MM.1S (cell line): ENCODE data around the gene ACAP1.
A peak's percentile ranks its signal among the peaks of the same experiment; 100 is the strongest.

Experiments
- DNase-seq: peaks from one replicate; pipeline ENCODE4 v3.0.0-alpha.2; 2015
- H2AFZ ChIP-seq: fragments of 300-600 bp; sonication (generic); 2 replicates; pipeline ENCODE4 v1.6.0; 2016; ENCODE audit warnings: antibody characterized with exemption, low read length
- H3F3A ChIP-seq: fragments of 300-600 bp; sonication (generic); 2 replicates; pipeline ENCODE4 v1.6.1; 2016; ENCODE audit warnings: mild to moderate bottlenecking, antibody characterized with exemption, low read length, moderate library complexity, mixed read lengths; ENCODE audit not compliant: insufficient read depth
- H3K27ac ChIP-seq: fragments of 300-600 bp; sonication (generic); 2 replicates; pipeline ENCODE4 v1.5.1; 2016; ENCODE audit warnings: mild to moderate bottlenecking, low read length
- H3K27me3 ChIP-seq: fragments of 300-600 bp; sonication (generic); replicated peaks from 2 replicates; pipeline ENCODE4 v1.6.0; 2016; ENCODE audit warnings: low read length; ENCODE audit not compliant: insufficient read depth
- H3K36me3 ChIP-seq: fragments of 300-600 bp; sonication (generic); replicated peaks from 2 replicates; pipeline ENCODE4 v1.6.1; 2016; ENCODE audit warnings: mild to moderate bottlenecking, low read length, mixed read lengths; ENCODE audit not compliant: insufficient read depth
- H3K4me1 ChIP-seq: fragments of 300-600 bp; sonication (generic); 2 replicates; pipeline ENCODE4 v1.6.1; 2016; ENCODE audit warnings: low read length, mixed read lengths
- H3K4me2 ChIP-seq: fragments of 300-600 bp; sonication (generic); 2 replicates; pipeline ENCODE4 v1.6.0; 2016; ENCODE audit warnings: low read depth, low read length
- H3K4me3 ChIP-seq: fragments of 300-600 bp; sonication (generic); 2 replicates; pipeline ENCODE4 v1.5.1; 2016; ENCODE audit warnings: low read length, mixed read lengths
- H3K79me2 ChIP-seq: fragments of 300-600 bp; sonication (generic); 2 replicates; pipeline ENCODE4 v1.6.1; 2016; ENCODE audit warnings: mixed run types, low read length, mixed read lengths
- H3K9ac ChIP-seq: fragments of 300-600 bp; sonication (generic); 2 replicates; pipeline ENCODE4 v1.6.1; 2016; ENCODE audit warnings: low read length, mixed read lengths
- H3K9me2 ChIP-seq: fragments of 300-600 bp; sonication (generic); replicated peaks from 2 replicates; pipeline ENCODE4 v1.6.1; 2016; ENCODE audit warnings: mild to moderate bottlenecking, low read length, mixed read lengths; ENCODE audit not compliant: insufficient read depth
- H3K9me3 ChIP-seq: fragments of 300-600 bp; sonication (generic); replicated peaks from 2 replicates; pipeline ENCODE4 v1.6.1; 2016; ENCODE audit warnings: mild to moderate bottlenecking, low read length, mixed read lengths; ENCODE audit not compliant: insufficient read depth
- H4K20me1 ChIP-seq: fragments of 300-600 bp; sonication (generic); 2 replicates; pipeline ENCODE4 v1.6.1; 2016; ENCODE audit warnings: mild to moderate bottlenecking, low read length, moderate library complexity, mixed read lengths; ENCODE audit not compliant: insufficient read depth
- EZH2 ChIP-seq: fragments of 300-600 bp; sonication (generic); optimal IDR thresholded peaks from 2 replicates; pipeline ENCODE3; 2017; ENCODE audit warnings: low read depth, mild to moderate bottlenecking, antibody characterized with exemption, low read length, mixed read lengths
- EZH2phosphoT487 ChIP-seq: fragments of 300-600 bp; sonication (generic); IDR thresholded peaks from 2 replicates; pipeline ENCODE4 v1.6.1; 2018; ENCODE audit warnings: antibody characterized with exemption, low read length
- TF ChIP-seq, protein P1 (sequence below): fragments of 300-600 bp; sonication (generic); IDR thresholded peaks from 2 replicates; pipeline ENCODE4 v1.5.1; 2016; ENCODE audit warnings: antibody characterized with exemption, low read length, mixed read lengths

Gene ACAP1

DNA sequence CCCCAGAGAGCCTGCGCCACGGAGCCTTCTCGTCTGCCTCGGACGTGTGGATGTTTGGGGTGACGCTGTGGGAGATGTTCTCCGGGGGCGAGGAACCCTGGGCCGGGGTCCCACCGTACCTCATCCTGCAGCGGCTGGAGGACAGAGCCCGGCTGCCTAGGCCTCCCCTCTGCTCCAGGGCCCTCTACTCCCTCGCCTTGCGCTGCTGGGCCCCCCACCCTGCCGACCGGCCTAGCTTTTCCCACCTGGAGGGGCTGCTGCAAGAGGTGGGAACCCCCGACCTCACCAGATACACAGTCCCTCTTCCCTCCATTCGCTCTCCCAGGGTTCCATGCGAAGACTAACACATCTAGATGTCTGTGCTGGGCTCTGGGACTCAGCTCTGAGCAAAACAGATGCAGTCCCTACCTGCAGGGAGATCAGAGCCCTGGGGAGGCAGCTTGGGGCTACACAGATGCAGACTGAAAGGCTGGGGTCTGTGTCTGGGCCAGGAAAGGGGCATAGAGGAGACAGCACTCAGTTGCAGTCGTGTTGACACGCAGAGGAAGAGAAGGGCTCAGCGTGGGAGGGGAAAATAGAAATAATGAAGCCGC, 48.3 kb downstream of the ACAP1 start:
- H3K9me2 ChIP-seq, result no peaks in the 10 kb centered on the region
- H3K27ac ChIP-seq, result no peak overlapping the region
- peaks cover 4% of the 10 kb centered on the region; the same call in 1 of the 2 replicates for H3K4me1 ChIP-seq
- H3K4me3 ChIP-seq, result peak overlapping the region; percentile 63
- H3K36me3 ChIP-seq, result no peaks in the 10 kb centered on the region
- no peaks in the 10 kb centered on the region for H4K20me1 ChIP-seq
- peak overlapping the region; percentile 87 for H2AFZ ChIP-seq
- TF ChIP-seq EZH2phosphoT487, result no peak
- TF ChIP-seq, protein P1, sequence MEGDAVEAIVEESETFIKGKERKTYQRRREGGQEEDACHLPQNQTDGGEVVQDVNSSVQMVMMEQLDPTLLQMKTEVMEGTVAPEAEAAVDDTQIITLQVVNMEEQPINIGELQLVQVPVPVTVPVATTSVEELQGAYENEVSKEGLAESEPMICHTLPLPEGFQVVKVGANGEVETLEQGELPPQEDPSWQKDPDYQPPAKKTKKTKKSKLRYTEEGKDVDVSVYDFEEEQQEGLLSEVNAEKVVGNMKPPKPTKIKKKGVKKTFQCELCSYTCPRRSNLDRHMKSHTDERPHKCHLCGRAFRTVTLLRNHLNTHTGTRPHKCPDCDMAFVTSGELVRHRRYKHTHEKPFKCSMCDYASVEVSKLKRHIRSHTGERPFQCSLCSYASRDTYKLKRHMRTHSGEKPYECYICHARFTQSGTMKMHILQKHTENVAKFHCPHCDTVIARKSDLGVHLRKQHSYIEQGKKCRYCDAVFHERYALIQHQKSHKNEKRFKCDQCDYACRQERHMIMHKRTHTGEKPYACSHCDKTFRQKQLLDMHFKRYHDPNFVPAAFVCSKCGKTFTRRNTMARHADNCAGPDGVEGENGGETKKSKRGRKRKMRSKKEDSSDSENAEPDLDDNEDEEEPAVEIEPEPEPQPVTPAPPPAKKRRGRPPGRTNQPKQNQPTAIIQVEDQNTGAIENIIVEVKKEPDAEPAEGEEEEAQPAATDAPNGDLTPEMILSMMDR, result no peak
- no peak for TF ChIP-seq EZH2
- H3K79me2 ChIP-seq, result no peaks in the 10 kb centered on the region
- H3K27me3 ChIP-seq, result peaks cover 39% of the 10 kb centered on the region
- H3K4me2 ChIP-seq, result peak overlapping the region; percentile 83
- no peaks in the 10 kb centered on the region for H3K9me3 ChIP-seq
- H3K9ac ChIP-seq, result peak overlapping the region; percentile 47; the same call in 1 of the 2 replicates
- H3F3A ChIP-seq, result no peaks in the 10 kb centered on the region
- no peak for DNase-seq

DNA sequence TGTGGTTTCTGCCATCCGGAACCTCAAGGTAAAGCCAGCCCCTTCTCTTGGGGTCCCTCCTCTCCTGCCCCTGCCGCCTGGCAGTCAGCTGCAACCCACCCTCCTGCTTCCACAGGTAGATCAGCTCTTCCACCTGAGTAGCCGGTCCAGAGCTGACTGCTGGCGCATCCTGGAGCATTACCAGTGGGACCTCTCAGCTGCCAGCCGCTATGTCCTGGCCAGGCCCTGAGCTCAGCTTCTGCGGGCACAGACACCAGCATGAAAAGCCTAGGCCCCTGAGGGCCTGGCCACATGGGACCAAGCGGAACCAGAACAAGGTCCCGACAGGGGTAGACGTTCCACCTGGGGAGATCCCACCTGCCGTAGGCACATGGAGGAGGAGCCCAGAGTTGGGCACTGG, 52.5 kb downstream of the ACAP1 start:
- H3K4me1 ChIP-seq, result no peaks in the 10 kb centered on the region
- no peak overlapping the region for H3K4me3 ChIP-seq
- H3K27ac ChIP-seq, result no peak overlapping the region
- H3K9ac ChIP-seq, result no peak overlapping the region
- H3K36me3 ChIP-seq, result no peaks in the 10 kb centered on the region
- H3K9me2 ChIP-seq, result no peaks in the 10 kb centered on the region
- H2AFZ ChIP-seq, result no peak overlapping the region
- H3K4me2 ChIP-seq, result no peak overlapping the region
- H4K20me1 ChIP-seq, result no peaks in the 10 kb centered on the region
- H3K9me3 ChIP-seq, result no peaks in the 10 kb centered on the region
- no peaks in the 10 kb centered on the region for H3K79me2 ChIP-seq
- no peak for TF ChIP-seq EZH2phosphoT487
- TF ChIP-seq, protein P1, result no peak
- TF ChIP-seq EZH2, result no peak
- no peaks in the 10 kb centered on the region for H3F3A ChIP-seq
- H3K27me3 ChIP-seq, result no peaks in the 10 kb centered on the region; the same call in 1 of the 2 replicates
- DNase-seq, result no peak

DNA sequence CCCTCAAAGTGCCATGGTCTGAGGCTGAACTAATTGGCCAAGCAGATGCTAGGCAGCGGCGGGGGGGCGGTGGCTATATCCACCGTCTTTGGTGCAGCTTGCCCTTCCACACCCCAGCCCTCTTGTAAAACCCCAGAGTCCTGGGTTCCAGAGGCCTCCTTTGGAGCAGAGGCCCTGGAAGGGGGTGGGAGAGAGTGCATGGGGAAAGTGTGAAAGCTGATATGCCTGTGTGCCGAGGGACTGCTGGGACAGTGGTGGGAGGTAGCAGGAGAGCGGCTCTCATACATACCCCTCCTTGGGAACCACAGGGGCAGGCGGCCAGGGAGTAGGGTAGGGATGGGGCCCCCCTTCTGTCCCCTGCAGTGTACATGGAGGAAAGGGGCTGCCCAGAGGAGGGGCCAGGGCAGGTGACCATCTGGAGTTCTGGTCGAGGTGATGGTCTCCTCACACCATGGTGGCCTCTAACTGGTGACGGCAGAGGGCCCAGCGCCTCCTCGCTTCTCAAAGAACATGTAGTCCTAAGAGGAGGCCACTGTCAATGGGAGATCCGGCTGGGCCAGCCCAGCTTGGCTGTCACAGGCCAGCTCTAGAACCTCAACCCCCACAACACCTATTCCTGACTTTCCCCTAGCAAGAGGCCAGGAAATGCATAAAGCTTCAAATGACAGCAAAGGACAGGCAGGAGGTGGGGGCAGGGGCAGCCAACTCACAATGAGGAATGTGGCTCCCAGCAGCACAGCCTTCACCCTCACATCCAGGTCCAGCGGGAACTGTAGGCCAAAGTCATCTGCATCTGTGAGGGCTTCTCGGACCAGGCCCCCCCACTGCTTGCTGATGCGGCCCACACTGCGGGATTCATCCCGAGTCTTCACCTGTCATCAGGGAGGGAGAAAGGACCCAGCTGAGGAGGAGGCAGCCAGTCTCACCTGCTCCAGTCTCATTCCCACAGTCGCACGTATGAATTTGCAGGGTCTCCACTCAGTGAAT, 53.9 kb downstream of the ACAP1 start:
- no peaks in the 10 kb centered on the region for H3K79me2 ChIP-seq
- H3K27me3 ChIP-seq, result no peaks in the 10 kb centered on the region; the same call in 1 of the 2 replicates
- H3F3A ChIP-seq, result peaks cover 6% of the 10 kb centered on the region; the same call in 1 of the 2 replicates
- DNase-seq, result no peak
- H3K36me3 ChIP-seq, result no peaks in the 10 kb centered on the region
- no peak overlapping the region for H3K4me2 ChIP-seq
- H4K20me1 ChIP-seq, result no peaks in the 10 kb centered on the region
- H3K27ac ChIP-seq, result no peak overlapping the region
- H3K4me3 ChIP-seq, result no peak overlapping the region
- TF ChIP-seq, protein P1, result no peak
- TF ChIP-seq EZH2phosphoT487 (no peak), EZH2 (no peak)
- no peak overlapping the region for H2AFZ ChIP-seq
- no peaks in the 10 kb centered on the region for H3K9me3 ChIP-seq
- no peaks in the 10 kb centered on the region for H3K9me2 ChIP-seq
- H3K4me1 ChIP-seq, result 0 out of 2 replicates have a peak, but pooled peaks cover 3% of the 10 kb centered on the region
- H3K9ac ChIP-seq, result no peak overlapping the region
